Anterior cingulate cortex (tissue), 58 donors: ENCODE data around the gene CPEB4.
A peak's percentile ranks its signal among the peaks of the same experiment; 100 is the strongest.

Experiments
- DNase-seq, 58 donors: peaks; one replicate each; lab custom pipeline; 2025; lab: John Stamatoyannopoulos, UW

Gene CPEB4

DNA sequence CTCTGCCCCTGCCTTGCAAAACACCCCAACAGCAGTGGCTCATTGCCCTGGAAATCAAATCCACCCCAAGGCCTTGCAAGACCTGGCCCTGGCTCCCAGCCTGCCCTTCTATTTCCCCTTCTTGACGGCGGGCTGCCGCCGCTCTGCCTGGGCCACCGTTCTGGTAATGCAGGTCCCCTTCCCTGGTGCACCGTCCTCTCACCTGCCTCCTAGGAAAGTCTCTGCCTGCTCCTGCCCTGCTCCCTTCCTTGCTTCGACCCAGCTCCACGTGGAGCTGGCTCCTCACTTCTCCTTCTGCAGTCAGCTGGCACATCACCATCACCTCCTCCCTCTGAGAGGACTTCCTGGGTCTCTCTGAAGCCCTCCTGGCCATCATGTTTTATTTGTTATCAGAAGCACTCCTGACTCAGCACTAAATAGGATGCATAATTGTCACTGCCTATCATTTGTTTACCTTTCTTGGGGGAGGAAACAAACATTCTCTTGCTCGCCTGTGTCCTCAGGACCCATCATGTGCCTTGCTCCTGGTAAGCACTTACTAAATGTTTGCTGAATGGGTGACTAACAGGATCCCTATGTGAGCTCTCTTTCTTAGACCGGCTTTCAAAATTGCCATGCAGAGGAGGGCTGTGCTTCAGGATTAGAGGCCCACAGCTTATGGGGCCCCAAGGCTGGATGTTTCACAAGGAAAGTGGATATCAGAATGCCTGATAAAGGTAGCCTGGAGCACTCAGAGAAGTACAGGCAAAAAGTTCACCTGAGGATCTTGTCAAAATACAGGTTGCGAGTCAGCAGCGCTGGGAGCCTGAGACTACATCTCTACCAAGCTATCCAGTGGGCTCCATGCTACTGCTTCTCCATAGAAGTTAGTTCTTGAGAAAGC, 81.3 kb downstream of the CPEB4 start:
- DNase-seq: no peak

DNA sequence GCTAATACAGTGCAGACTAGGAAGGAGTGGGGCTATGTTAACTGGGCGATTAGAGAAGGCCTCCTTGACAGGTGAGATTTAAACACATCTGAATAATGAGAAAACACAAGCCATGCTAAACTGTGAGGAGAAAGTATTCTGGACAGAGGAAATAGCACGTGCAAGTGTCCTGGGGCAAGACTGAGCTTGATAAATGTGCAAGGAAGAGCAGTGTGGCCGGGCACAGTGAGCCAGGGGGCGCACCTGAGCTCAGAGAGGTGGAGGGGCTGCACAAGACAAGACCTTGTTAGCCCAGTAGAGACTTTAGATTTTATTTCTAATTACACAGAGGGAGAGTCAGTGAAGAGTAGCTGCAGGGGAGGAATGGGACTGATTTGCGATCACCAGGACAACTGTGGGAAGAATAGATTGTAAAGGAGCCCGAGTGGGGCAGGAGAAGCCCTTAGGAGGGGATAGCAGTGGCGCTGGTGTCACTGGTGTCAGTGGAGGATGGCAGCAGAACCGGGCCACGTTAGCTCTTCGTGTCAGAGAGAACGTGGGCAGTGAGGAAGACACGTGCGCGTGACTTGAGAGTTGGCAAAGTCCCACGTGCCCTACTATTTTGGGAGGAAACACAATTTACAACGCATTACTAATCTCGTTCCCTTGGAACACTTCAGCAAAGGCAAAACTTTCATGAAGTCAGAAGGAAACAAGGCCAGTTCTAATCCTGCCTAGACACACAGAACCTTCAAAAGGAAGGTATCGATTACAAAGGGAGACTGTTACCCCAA, 82.9 kb downstream of the CPEB4 start:
- DNase-seq: peak in 1 of 58 donors; percentile 21

DNA sequence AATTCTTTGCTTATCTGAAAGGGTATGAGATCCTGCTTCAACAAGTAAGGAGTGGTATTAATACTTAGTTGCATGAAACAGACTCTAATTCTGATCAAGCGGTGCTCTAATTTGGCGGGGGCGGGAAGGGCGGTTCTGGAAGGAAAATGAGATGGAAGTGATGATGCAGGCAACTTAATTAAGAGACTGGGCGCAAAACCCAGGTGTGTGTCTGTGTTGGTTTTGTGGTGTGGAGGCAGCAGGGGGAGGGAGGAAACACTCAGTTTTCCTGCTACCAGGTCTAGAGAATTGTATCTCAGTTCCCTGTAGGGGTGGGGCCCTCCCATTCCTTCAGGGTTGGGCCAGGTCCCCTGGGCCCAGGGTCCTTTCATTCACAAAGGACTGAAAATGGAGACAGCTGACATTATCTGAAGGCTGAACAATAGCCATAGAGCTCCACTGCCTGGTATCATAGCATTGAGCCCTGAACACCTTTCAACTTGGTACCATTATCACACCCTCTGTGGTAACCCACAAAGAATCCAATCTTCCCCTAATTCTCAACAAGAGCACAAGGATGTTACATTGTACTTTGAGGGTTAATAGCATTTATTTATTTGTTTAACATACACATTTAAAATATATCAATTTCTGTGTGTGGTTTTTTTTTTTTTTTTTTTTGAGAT, 83.7 kb downstream of the CPEB4 start:
- DNase-seq: no peak

DNA sequence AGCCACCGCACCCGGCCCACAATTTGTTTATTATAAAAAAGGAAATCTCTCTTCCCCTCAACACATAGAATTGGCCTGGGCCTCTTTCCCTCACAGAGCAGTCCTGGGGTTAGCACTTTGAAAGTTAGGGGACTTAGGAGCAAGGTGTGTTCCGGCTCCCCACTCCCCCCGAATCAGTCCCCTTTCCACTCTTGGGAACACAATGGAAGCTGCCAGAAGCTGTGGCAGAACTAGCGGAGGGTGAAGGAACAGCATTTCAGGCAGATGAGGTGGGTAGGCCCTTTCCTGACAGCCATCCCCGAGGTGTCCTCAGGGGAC, 84.4 kb downstream of the CPEB4 start:
- DNase-seq: no peak

DNA sequence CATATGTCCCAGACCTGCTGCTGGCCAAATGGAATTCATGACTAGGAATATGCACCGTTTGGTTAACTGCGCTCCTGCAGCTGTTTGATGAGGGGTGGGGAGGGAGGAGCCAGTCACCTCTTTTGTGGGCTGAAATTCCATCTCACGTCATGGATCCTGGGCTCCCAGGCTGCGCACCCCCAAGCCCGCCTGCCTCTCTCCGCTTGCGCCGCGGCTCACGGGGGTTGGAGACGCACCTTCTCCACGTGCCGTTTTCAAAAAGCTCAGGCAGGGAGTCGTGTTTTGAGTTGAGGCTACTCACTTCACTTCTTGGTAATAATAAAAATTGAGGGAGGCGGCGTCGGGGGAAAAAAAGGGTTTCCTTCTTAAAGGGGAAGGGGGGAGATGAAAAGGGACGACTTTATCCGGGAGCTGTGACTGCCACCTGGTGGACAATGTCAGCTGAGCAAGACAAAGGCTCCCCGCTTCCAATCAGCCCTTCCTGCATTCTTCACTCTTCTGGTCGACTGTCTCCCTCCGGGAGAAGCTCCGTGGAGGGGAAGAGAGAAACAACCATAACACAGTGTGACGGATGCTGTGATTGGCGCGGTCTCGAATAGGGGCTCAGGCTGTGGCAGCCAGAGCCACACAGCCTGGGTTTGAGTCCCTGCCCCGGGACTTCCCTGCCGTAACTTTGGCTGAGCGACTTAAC, 84.9 kb downstream of the CPEB4 start:
- peak in 55 of 58 donors; percentile 53 to 91 (median 75) for DNase-seq

DNA sequence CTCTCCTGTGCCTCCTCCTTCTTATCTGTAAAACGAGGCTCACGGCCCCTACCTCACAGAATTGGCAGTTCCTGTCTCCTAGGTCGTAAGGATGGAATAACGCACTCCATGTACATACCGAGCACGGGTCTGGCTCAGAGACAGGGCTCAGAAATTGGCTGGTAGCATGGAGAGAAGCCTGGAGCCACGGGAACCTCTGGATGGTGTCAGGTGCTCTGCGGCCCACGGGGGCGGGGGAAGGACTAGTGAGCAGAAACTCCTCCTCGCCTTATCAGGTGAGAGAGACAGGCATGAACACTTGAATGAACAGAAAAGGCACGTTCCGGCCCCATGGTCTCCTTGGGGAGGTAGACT, 85.4 kb downstream of the CPEB4 start:
- DNase-seq: peak in 3 of 58 donors; percentile 24 to 64 (median 60)

DNA sequence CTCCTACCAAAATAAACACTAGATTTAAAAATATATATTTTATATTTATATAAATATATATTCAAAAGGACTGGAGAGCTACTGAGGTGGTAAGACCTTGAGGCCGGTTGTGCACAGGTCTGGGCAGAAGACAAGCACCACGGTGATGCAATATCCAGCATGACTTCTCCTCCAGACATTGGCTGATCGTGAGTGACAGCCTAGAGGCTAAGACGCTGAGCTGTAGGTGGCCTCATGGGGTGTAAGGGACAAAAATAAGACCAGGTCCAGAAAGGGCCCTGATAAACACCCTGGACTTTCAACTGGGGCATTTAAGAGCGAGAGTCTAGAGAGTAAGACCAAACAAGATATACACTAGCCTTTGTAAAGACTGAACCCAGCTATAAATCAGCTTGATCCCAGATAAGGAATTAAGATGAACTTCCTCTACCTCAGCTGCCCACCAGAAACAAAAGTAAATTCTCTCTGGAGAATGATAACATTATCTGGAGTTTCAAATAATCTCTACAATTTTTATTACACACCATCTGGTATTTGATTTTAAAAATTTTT, 86.6 kb downstream of the CPEB4 start:
- DNase-seq: no peak

DNA sequence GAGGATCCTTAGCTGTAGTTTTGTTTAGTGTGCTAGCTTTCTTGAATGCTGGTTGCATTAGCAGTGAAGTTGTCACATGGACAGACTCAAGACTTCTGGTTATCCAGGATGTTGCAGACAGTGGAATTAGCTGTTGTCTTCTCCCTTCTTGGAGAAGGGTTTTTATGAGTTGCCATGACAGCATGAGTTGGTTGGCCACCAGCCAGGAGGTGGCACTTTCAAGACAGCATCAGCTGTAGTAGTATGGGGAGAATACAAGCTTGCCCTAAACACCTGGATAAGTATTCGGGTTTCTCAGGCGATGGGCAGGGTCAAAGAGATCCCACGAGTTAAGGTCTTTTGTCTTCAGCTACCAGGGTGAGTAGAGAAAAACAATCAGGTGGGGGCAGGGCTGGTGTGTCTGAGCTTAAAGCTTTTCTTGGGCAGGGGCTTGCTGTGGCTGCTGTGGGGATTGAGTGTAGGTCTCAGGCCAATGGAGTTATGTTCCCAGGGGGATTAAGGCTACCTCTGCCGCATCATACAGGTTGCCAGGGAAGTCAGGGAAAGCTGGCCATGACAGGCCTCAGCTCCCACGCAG, 93.1 kb downstream of the CPEB4 start:
- DNase-seq: peak in 2 of 58 donors; percentile 18 to 24

DNA sequence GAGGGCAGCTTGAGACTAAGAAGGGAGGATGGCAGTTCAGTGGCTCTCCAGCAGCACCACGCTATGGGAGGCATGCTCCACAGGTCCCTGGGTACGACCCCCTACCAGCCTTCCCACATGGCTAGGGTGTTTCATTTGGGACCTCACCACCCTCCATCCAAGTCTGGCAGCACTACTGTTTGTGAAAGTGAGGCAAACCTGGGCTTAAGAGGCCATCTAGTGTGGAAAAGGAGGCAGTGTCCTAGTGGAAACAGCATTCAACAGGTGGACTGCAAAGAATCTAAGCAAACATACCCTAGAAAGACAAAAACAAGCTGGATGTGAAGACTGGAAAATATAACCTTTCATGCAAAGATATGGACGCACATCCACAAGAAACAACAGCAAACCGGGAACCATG, 96.1 kb downstream of the CPEB4 start:
- DNase-seq: peak in 1 of 58 donors; percentile 7

DNA sequence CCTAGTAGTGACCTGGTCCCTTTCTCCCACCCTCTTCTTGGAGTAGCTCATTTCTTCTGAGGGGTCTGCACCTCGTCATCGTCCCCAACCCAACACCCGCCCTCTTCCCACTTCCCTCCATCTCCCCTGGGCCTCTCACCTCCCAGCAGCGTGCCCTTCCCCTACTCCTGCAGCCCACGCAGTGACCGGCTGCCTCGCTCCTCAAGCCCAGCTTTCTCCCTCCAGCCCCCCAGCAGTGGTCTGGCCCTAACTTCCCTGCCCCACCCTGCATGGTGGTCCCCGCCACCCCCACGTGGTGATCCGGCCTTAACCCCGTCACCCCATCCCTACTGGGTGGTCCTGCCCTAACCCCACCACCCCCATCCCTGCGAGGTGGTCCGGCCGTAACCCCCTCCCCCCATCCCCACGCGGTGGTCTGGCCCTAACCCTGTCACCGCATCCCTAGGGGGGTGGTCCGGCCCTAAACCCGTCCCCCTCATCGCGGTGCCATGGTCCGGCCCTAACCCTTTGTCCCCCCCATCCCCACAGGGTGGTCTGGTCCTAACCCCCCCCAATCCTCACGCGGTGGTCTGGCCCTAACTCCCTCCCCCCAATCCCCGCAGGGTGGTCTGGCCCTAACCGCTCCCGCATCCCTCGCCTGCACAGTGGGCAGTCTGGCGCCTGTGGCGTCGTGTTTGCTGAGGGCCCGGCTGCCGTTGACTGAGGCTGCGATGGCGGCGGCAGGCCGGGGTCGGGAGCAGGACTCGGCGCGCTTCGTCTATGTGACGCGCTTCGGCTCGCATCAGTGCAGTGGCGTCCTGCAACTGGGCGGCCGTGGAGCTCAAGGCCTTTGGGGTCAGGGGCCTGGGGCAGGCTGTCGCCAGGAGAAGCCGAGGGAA, 100.6 kb downstream of the CPEB4 start, which contains the start of gene C5orf47:
Gene C5orf47, plus strand, starts transcription at position 617 of the 878 bp plus-strand sequence. Its CDS starts 94 bp downstream, at position 711.
- DNase-seq: no peak

DNA sequence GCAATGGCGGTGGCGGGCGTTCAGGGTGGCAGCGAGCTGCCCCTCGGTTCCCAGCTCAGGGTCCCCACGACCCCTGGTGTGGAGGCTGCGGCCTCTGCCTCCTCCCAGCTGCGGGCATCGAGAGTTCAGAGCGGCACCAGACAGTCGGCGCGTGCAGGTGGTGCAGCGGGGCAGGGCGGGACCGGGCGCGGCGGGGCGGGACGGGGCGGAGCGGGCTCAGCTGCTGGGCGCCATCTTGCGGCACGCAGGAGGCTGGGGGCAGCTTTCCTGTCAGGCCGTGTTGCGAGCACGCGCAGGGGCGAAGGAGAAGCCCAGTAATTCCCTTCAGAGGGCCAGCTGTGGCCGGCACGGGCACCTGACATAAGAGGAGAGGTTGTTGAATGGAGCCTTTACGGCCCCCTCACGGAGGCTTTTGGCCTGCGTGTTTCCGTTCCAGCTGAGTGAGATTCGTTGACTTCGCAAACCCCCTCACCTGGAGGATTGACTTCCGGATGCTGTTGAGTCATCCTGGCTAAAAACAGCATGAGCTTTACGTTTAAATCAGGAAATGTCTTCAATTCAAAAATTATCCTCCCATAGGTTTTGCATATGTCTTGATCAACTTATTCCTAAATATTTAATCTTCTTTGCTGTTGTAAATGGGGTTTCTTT, 101.4 kb downstream of the CPEB4 start:
- DNase-seq: no peak

DNA sequence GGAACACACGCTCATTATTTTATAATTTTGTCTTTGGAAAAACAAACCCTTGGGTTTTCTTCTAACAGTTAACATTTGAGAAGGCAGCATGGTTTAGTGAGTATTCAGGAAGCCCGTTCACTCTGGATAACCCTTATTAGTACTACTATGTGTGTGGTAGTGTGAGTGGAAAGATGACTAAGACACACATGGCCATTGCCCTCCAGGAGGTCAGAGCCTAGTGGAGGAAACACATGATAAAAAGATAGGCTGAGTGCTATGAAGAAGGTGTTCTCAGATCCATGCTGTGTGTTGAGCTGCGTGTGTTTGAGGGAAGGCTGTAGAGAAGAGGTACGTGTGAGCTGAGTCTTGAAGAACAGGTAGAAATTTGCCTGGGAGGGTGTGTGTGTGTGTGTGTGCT, 109.2 kb downstream of the CPEB4 start:
- DNase-seq: no peak

DNA sequence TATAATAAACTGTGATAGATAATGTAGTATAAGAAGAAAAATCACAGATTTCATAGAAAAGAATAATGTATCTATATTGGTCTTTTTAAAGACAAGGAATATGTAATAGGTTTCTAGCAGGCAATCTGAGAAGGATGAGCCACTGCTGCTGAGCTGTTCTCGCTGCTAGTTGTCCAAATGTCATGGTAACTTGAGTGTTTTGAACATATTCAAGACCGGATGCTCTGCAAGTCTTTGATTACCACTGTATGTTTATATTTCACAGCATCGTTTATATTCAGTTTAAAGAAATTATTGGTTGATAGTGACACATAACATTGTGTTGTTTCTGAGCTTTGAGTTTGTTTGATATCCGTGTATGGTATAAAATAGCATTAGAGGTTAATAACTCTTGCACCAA, 110.4 kb downstream of the CPEB4 start:
- no peak for DNase-seq

DNA sequence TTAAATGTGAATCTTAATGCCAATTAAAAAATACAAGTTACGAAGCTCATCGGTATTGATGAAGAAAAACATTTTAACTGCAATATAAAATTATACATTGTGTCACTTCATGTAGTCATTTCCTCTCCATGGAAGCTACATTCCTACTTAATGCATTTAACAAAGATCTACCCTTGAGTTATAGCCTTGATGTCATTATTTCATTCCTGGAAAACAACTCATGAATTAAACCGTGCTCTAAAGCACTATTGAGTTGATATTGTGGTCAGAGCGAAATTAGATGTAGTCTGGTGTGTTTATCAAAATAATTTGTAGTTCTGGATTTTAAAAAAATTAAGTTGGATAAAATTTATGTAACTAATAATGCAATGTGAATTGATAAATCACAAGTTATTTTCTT, 111.9 kb downstream of the CPEB4 start:
- DNase-seq: no peak

DNA sequence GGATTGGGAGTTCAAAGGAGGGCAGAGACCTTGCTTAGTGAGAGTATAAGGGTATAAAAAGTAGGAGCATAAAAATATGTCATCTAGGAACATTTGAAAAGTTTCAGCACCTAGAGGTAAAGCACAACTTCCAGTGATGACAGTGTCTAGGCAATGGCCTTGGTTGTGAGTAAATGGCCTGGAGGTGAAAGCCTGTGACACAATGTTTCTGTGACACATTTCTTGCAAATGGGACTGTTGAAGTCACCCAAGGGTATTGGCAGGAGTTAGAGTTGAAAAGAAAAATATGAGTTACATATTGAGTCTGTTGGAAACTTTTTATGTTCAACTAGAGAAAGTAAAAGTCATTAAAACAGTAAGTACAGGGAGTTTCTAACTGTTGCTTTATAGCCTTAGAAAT, 115.6 kb downstream of the CPEB4 start:
- no peak for DNase-seq

DNA sequence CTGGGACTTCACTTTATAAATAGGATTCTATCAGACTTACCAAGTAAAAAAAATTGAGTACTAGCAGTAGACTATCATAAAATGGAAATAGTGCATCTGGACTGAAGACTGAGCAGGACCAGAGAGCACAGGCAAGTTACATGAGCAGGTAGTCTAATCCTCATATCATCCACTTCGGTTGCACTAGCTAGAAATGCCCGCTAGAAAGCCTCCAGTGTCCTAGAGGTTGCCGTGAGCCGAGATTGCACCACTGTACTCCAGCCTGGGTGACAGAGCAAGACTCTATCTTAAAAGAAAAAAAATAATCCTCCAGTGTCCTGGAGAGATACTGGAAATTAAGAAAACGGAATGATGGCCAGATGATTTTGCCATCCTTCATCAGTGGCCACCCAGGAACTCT, 120.8 kb downstream of the CPEB4 start:
- DNase-seq: no peak

DNA sequence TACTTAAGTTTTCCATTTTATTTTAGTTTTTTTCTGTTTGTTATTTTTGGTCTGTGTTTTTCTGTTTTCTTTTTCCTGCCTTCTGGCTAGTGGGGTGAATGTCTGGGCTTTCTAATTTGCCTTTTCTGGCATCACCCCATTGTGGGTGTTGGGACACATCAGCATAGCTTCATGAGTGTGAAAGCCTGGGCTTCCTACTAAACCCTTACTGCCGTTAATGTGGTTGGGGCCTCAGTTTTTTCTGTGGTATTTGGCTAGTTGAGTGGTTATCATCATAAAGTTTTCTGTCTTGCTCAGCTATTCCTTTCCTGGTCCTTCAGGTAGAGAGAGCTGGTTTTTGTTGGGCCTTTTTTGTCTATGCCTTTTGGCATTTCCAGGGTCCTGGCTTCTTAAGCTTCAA, 122.2 kb downstream of the CPEB4 start:
- no peak for DNase-seq

DNA sequence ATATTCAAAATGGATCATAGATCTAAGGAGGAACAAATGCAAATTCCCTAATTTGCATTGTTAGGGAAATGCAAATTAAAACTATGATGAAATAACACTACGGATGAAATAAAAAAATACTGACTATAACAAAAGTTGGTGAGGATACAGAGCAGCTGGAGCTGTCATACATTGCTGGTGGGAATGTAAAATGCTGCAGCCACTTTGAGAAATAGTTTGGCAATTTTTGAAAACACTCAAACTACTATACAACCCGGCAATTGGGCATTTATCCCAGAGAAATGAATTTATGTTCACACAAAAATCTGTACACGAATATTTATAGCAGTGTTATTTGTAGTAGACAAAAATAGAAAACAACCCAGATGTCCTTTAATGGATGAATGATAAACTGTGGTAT, 123.3 kb downstream of the CPEB4 start:
- no peak for DNase-seq
